GM21423 (cell line): ENCODE measurements around the gene PPP2R3C.
"Not testable (repeated sequence)": the region's sequence is repeated elsewhere in the genome, so short reads cannot be mapped to it uniquely, and the experiment has no call there.

Experiments used
- ATAC-seq: cut with Tn5 transposase; IDR thresholded peaks from one replicate; pipeline ENCODE4 v1.9.1; 2021; ENCODE audit warnings: mild to moderate bottlenecking, moderate library complexity; ENCODE audit not compliant: unreplicated experiment

Gene PPP2R3C

GRCh38 chr14:35065731-35066130, 56.1 kb downstream of the PPP2R3C start:
- not testable (repeated sequence) for ATAC-seq

GRCh38 chr14:35061113-35061791, 60.5 kb downstream of the PPP2R3C start:
- not testable (repeated sequence) for ATAC-seq

GRCh38 chr14:35052637-35053036, 69.2 kb downstream of the PPP2R3C start:
- no peak for ATAC-seq

- ATAC-seq: no peak
Observed at GRCh38 chr14:35051796-35052195, 70.0 kb downstream of the PPP2R3C start.

- no peak for ATAC-seq
Observed at GRCh38 chr14:35050652-35051051, 71.1 kb downstream of the PPP2R3C start.

- ATAC-seq: no peak
Observed at GRCh38 chr14:35047976-35048513, 73.7 kb downstream of the PPP2R3C start.

GRCh38 chr14:35046751-35047536, 74.8 kb downstream of the PPP2R3C start:
- ATAC-seq: peak; percentile 22

- peak; percentile 90 for ATAC-seq
Observed at GRCh38 chr14:35046048-35046750, 75.6 kb downstream of the PPP2R3C start, which contains the start of gene FAM177A1. Gene FAM177A1 (plus strand): TSS chr14:35046272. CDS start chr14:35046464, 192 bp downstream.

GRCh38 chr14:35045798-35046047, 76.1 kb downstream of the PPP2R3C start:
- ATAC-seq: no peak

GRCh38 chr14:35044939-35045797, 76.6 kb downstream of the PPP2R3C start:
- ATAC-seq: no peak

GRCh38 chr14:35043046-35043445, 78.7 kb downstream of the PPP2R3C start:
- no peak for ATAC-seq

- no peak for ATAC-seq
Observed at GRCh38 chr14:35042632-35043031, 79.2 kb downstream of the PPP2R3C start.

GRCh38 chr14:35038312-35038711, 83.5 kb downstream of the PPP2R3C start:
- ATAC-seq: not testable (repeated sequence)
